Lower lobe of right lung (tissue), 2 donors: Measurements from ENCODE around the gene DUSP21. TPM values are rescaled to one million over a fixed set of nuclear protein-coding genes. Genes with fewer than 3 reads are reported as not detected.
A peak's percentile ranks its signal among the peaks of the same experiment; 100 is the strongest.

Experiments
- ATAC-seq, 2 donors: fragments of 200-7000 bp; cut with Tn5 transposase; one replicate each; pipeline ENCODE4 v1.9.1; 2020 to 2022; ENCODE audit warnings: mild to moderate bottlenecking in 2 of 2, moderate library complexity in 2 of 2
- DNase-seq: peaks from one replicate; pipeline ENCODE4 v3.0.0-alpha.2; 2020
- H3K27ac ChIP-seq: fragments of 200-600 bp; one replicate; pipeline ENCODE4 v1.8.0; 2022
- H3K27me3 ChIP-seq: fragments of 200-600 bp; one replicate; pipeline ENCODE4 v1.8.0; 2022; ENCODE audit warnings: low read depth
- H3K36me3 ChIP-seq: fragments of 200-600 bp; one replicate; pipeline ENCODE4 v1.8.0; 2022; ENCODE audit warnings: mild to moderate bottlenecking
- H3K4me1 ChIP-seq: fragments of 200-600 bp; one replicate; pipeline ENCODE4 v1.8.0; 2022
- H3K4me3 ChIP-seq: fragments of 200-600 bp; one replicate; pipeline ENCODE4 v1.8.0; 2022; ENCODE audit warnings: mild to moderate bottlenecking
- H3K9me3 ChIP-seq: fragments of 200-600 bp; one replicate; pipeline ENCODE4 v1.8.0; 2022
- CTCF ChIP-seq: fragments of 200-600 bp; IDR thresholded peaks from one replicate; pipeline ENCODE4 v1.8.0; 2022; ENCODE audit warnings: antibody characterized with exemption, mild to moderate bottlenecking
- intact Hi-C: fragments of 100-400 bp; cut with DNase I; formaldehyde crosslinking; loops from one replicate; pipeline ENCODE4 v1.11.0; 2022
- long read RNA-seq: library from polyadenylated mRNA; unstranded; transcript quantifications from one replicate; pipeline ENCODE4 v2.0.0, GENCODE V29; 2021
- total RNA-seq: library from RNA; stranded (reverse); fragmentation: NEBNext Ultra II Directional; extraction: Animal tissue kit (Norgen Biotek cat#: 25700); gene quantifications from one replicate; pipeline ENCODE4 v1.2.1, GENCODE V29; 2021
- donor health status: DM: no; HTN: yes; CAD: no; lungs with severe emphysema.

Gene DUSP21
- total RNA-seq, result not detected
- long read RNA-seq, result 0 reads

- Histone ChIP-seq H3K27ac (no peak within 1 kb of the TSS), H3K9me3 (no peaks in the 10 kb centered on the region), H3K4me1 (no peaks in the 10 kb centered on the region), H3K4me3 (no peak within 1 kb of the TSS), H3K36me3 (no peaks in the 10 kb centered on the region), H3K27me3 (no peaks in the 10 kb centered on the region)
- DNase-seq (no peak), ATAC-seq (no peak)
- no peak for TF ChIP-seq CTCF
- intact Hi-C loops, result no loop called here
Observed at GRCh38 chrX:44843753-44844152, at the start of gene DUSP21. Gene DUSP21 (plus strand): TSS chrX:44844021. CDS start chrX:44844133, 112 bp downstream.

GRCh38 chrX:44795945-44796450 is 47.8 kb upstream of the DUSP21 start:
- intact Hi-C loops, result no loop called here
- H3K4me3 ChIP-seq, result no peak overlapping the region
- no peak for DNase-seq
- no peaks in the 10 kb centered on the region for H3K36me3 ChIP-seq
- no peak overlapping the region for H3K27ac ChIP-seq
- no peaks in the 10 kb centered on the region for H3K27me3 ChIP-seq
- H3K4me1 ChIP-seq, result no peaks in the 10 kb centered on the region
- peak in 1 of 2 donors; percentile 72 for ATAC-seq
- no peak for TF ChIP-seq CTCF
- no peaks in the 10 kb centered on the region for H3K9me3 ChIP-seq

GRCh38 chrX:44802613-44803012 is 41.2 kb upstream of the DUSP21 start:
- Histone ChIP-seq H3K36me3 (no peaks in the 10 kb centered on the region), H3K4me1 (no peaks in the 10 kb centered on the region), H3K9me3 (no peaks in the 10 kb centered on the region), H3K27ac (no peak overlapping the region), H3K4me3 (no peak overlapping the region), H3K27me3 (no peaks in the 10 kb centered on the region)
- no peak for TF ChIP-seq CTCF
- no peak for DNase-seq
- intact Hi-C loops, result no loop called here
- ATAC-seq, result no peak

- Histone ChIP-seq H3K4me3 (no peak overlapping the region), H3K27me3 (no peaks in the 10 kb centered on the region), H3K36me3 (no peaks in the 10 kb centered on the region), H3K9me3 (no peaks in the 10 kb centered on the region), H3K4me1 (no peaks in the 10 kb centered on the region), H3K27ac (no peak overlapping the region)
- no peak for DNase-seq
- no peak for ATAC-seq
- no peak for TF ChIP-seq CTCF
- intact Hi-C loops, result no loop called here
Observed at GRCh38 chrX:44815681-44816080, 28.1 kb upstream of the DUSP21 start.

- no peaks in the 10 kb centered on the region for H3K36me3 ChIP-seq
- no peak overlapping the region for H3K4me3 ChIP-seq
- H3K4me1 ChIP-seq, result no peaks in the 10 kb centered on the region
- ATAC-seq (no peak), DNase-seq (no peak)
- no peak overlapping the region for H3K27ac ChIP-seq
- no peaks in the 10 kb centered on the region for H3K9me3 ChIP-seq
- no peak for TF ChIP-seq CTCF
- intact Hi-C loops, result no loop called here
- no peaks in the 10 kb centered on the region for H3K27me3 ChIP-seq
Observed at GRCh38 chrX:44816367-44816766, 27.5 kb upstream of the DUSP21 start.

- H3K36me3 ChIP-seq, result no peaks in the 10 kb centered on the region
- H3K27me3 ChIP-seq, result no peaks in the 10 kb centered on the region
- ATAC-seq, result no peak
- H3K27ac ChIP-seq, result no peak overlapping the region
- TF ChIP-seq CTCF, result no peak
- no peaks in the 10 kb centered on the region for H3K4me1 ChIP-seq
- no peak overlapping the region for H3K4me3 ChIP-seq
- intact Hi-C loops, result no loop called here
- H3K9me3 ChIP-seq, result no peaks in the 10 kb centered on the region
- no peak for DNase-seq
Observed at GRCh38 chrX:44817029-44817428, 26.8 kb upstream of the DUSP21 start.
